GM19023 (cell line): ENCODE data around the gene SIGLEC6.
"Not testable (repeated sequence)": the region's sequence is repeated elsewhere in the genome, so short reads cannot be mapped to it uniquely, and the experiment has no call there.

Experiments used
- ATAC-seq: cut with Tn5 transposase; IDR thresholded peaks from one replicate; pipeline ENCODE4 v1.9.1; 2021; ENCODE audit warnings: mild to moderate bottlenecking, moderate library complexity; ENCODE audit not compliant: unreplicated experiment

The SIGLEC6 gene

GRCh38 chr19:51509823-51510660, 21.4 kb downstream of the SIGLEC6 start:
- no peak for ATAC-seq

- no peak for ATAC-seq
Observed at GRCh38 chr19:51508059-51508733, 23.3 kb downstream of the SIGLEC6 start.

- ATAC-seq, result no peak
Observed at GRCh38 chr19:51507640-51508058, 23.8 kb downstream of the SIGLEC6 start.

GRCh38 chr19:51507192-51507591, 24.3 kb downstream of the SIGLEC6 start:
- no peak for ATAC-seq

- ATAC-seq, result no peak
Observed at GRCh38 chr19:51505904-51506303, 25.6 kb downstream of the SIGLEC6 start.

- no peak for ATAC-seq
Observed at GRCh38 chr19:51503896-51504295, 27.6 kb downstream of the SIGLEC6 start.

GRCh38 chr19:51503286-51503817, 28.1 kb downstream of the SIGLEC6 start:
- no peak for ATAC-seq

GRCh38 chr19:51501594-51502263, 29.7 kb downstream of the SIGLEC6 start, which contains the start of gene SIGLEC12:
Gene SIGLEC12 (minus strand): TSS chr19:51501800. CDS start chr19:51501733, 67 bp downstream.
- ATAC-seq, result no peak

- not testable (repeated sequence) for ATAC-seq
Observed at GRCh38 chr19:51500931-51501330, 30.5 kb downstream of the SIGLEC6 start.

- ATAC-seq, result no peak
Observed at GRCh38 chr19:51497666-51498065, 33.8 kb downstream of the SIGLEC6 start.

- no peak for ATAC-seq
Observed at GRCh38 chr19:51493776-51494175, 37.7 kb downstream of the SIGLEC6 start.

GRCh38 chr19:51491586-51491985, 39.9 kb downstream of the SIGLEC6 start:
- no peak for ATAC-seq

- ATAC-seq, result no peak
Observed at GRCh38 chr19:51490676-51491075, 40.8 kb downstream of the SIGLEC6 start.

- ATAC-seq, result no peak
Observed at GRCh38 chr19:51489113-51489512, 42.4 kb downstream of the SIGLEC6 start.

- no peak for ATAC-seq
Observed at GRCh38 chr19:51488491-51488890, 43.0 kb downstream of the SIGLEC6 start.

GRCh38 chr19:51485960-51486660, 45.4 kb downstream of the SIGLEC6 start:
- no peak for ATAC-seq

- ATAC-seq, result no peak
Observed at GRCh38 chr19:51480590-51480989, 50.9 kb downstream of the SIGLEC6 start.

GRCh38 chr19:51479531-51480331, 51.7 kb downstream of the SIGLEC6 start:
- ATAC-seq, result no peak

GRCh38 chr19:51478381-51479234, 52.9 kb downstream of the SIGLEC6 start, which contains the start of gene CEACAM18:
Gene CEACAM18 (plus strand): TSS chr19:51478539.
- no peak for ATAC-seq
